Astrocyte of the hippocampus (primary cell): ENCODE results near the gene PPP1R9A.

Experiments used
- DNase-seq: peaks from one replicate; pipeline ENCODE4 v3.0.0; 2011; ENCODE audit warnings: low read depth, low spot score

PPP1R9A gene

DNA sequence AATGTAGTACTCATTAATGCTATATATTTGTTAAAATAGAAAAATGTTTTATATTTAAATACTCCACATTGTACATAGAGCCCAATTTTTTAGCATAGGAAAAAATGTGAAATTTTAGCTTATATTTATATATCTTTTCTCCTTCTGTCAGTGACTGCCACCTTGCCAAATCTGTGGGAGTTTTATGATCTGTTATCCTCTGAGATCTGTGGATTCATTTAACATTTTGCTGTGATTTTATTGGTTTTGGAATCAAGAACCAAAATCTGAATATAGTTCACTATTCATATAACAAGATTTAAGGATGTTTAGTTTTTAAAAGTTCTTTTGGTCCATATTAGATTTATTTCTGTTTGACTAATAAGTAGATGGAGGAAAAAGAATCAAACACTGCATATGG lies 127.9 kb downstream of the PPP1R9A start:
- no peak for DNase-seq

DNA sequence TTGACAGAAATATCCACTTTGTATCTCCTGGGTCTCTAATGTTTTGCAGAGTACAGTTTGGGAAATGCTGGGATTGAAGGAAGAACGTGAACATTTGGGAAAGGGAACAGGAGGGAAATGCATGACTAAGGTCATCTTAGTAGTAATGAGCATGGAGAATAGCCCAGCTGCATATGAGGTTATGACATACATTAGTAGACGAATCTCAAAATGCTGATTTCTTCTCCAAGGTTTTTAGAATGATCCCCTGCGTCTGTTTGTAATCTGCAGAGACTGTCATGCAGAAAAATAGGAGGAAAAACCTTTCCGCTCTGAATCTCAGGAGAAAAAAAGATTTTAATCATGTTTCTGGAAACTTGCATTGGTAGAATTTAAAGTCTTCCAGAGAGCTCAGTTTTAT lies 133.6 kb downstream of the PPP1R9A start:
- DNase-seq, result no peak

GRCh38 chr7:95045236-95045923 lies 138.0 kb downstream of the PPP1R9A start:
- DNase-seq, result peak; percentile 20

DNA sequence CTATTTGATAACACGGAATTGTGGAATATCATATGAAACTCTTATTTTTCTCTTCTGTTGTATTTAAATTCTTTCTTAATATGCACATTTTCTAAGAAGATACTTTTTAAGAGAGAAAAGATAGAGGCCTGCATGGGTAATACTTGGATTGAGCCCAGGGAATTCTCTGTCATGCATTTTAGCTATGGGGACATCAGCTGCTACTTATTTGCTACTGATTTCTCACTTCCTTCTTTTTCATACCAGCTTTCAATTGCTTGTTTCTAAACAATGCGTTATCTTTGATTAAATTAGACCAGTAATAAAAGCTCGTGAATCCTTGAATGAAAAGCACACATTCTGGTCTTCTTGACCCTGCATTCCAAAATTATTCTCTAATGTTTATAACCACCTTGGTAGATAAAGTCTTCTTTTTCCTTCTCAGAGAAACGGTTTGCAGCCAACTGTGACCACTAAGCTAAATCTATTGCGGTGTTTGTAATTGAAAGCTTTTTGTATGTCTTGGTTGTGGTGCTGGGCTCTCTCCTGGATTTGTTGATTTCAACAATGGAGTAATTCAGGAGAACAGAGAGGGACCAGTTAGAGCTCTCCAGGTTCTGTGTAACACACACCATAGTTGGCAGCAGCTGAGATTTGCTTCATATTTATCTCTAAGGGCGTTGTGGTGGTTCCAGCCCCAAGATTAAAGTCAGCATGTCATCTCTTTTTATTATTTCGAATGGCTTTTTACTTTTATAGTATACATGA lies 139.3 kb downstream of the PPP1R9A start:
- DNase-seq, result peak; percentile 60

GRCh38 chr7:95047291-95047690 lies 139.9 kb downstream of the PPP1R9A start:
- DNase-seq, result no peak

GRCh38 chr7:95052566-95053094 lies 145.2 kb downstream of the PPP1R9A start:
- DNase-seq, result no peak

- no peak for DNase-seq
Observed at GRCh38 chr7:95054386-95054785, 147.0 kb downstream of the PPP1R9A start.

DNA sequence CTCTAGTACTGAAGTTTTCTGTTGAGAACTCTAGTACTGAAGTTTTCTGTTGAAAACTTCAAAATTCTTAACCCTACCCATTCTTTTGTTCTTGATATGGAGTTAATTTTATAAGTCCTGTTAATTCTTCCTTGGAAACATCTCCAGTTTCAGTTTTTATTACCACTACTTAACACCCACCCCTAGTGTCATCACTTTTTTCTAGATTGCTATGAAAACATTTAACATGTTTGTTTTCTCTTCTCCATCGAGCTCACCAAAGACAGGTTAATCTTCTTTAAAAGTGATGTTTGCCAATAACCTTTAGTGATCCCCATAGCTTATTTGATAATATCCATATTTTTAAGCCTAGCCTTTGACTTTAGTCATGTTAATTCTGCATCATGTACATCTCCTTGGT lies 147.9 kb downstream of the PPP1R9A start:
- no peak for DNase-seq

GRCh38 chr7:95056107-95056739 lies 148.8 kb downstream of the PPP1R9A start:
- peak; percentile 20 for DNase-seq

- DNase-seq, result no peak
Observed at GRCh38 chr7:95056901-95057300, 149.5 kb downstream of the PPP1R9A start.

GRCh38 chr7:95059842-95060313 lies 152.5 kb downstream of the PPP1R9A start:
- DNase-seq, result no peak

DNA sequence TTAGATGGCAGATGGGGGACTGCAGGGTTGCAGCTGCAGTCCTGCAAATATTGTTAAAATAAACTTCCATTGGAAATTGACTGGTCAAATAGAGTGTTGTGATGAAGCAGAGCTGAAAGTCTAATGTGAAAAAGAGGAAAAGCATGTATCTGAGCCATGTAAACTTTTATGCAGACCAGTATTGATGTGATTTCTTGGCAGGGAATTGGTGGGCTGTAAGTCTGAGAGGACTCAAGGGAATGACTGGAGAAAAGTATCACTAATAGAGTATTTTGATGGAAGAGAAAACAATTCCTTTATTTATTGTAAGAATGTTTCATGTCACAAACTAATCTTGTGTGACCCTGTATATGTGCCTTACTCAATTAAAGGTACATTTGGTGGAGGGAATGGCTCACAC lies 155.5 kb downstream of the PPP1R9A start:
- no peak for DNase-seq

- DNase-seq, result peak; percentile 38
Observed at GRCh38 chr7:95066737-95067530, 159.5 kb downstream of the PPP1R9A start.

DNA sequence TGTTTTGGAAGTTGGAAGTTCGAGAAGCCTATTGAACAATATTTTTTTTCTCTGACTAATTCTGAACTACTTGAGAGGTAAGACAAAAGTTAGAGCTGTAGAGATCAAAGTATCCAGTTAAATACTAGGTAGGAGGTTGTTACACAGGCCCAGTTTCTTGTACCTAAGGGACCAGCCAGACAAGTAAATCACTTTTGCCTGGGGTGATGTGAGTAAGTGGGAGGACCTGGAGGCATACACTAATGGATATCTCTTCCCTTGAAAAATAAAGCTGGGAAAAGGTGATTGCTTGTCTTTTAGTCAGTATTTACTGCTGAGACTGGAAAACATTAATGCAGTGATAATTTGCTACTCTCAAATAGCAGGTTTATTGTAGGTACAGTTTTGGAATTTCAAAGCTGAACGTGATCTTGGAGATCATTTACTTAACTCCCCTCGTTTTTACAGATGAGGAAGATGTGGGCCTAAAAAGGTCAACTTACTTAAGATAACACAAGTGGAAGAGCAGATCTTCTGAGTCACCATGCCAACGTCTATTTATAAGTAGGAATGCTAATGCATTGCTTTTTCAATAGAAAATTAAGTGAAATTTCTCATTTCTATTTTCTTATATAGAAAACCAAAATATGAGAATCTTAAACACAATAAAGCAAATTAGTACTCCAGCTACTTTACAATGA lies 181.3 kb downstream of the PPP1R9A start:
- DNase-seq, result no peak

- no peak for DNase-seq
Observed at GRCh38 chr7:95089414-95090315, 182.3 kb downstream of the PPP1R9A start.

GRCh38 chr7:95092324-95092723 lies 184.9 kb downstream of the PPP1R9A start:
- peak; percentile 4 for DNase-seq

GRCh38 chr7:95095259-95095965 lies 188.0 kb downstream of the PPP1R9A start:
- DNase-seq, result no peak

- DNase-seq, result no peak
Observed at GRCh38 chr7:95095966-95096540, 188.7 kb downstream of the PPP1R9A start.

GRCh38 chr7:95097291-95097690 lies 189.9 kb downstream of the PPP1R9A start:
- no peak for DNase-seq
